Stimulated activated CD8-positive, alpha-beta memory T cell treated with anti-CD3 and anti-CD28 coated beads, Interleukin-4, amount 100 ng/mL, for 24 hours (primary cell): ENCODE measurements around the gene INPP5E.
"Not testable (repeated sequence)": the region's sequence is repeated elsewhere in the genome, so short reads cannot be mapped to it uniquely, and the experiment has no call there.

Experiments
- DNase-seq: peaks from one replicate; pipeline ENCODE4 v3.0.0-alpha.2; 2020; ENCODE audit warnings: low read depth

The INPP5E gene

GRCh38 chr9:136429683-136430491 is 9.8 kb downstream of the INPP5E start:
- no peak for DNase-seq

GRCh38 chr9:136429075-136429628 is 10.5 kb downstream of the INPP5E start:
- no peak for DNase-seq

- DNase-seq: no peak
These were observed 12.9 kb downstream of the INPP5E start for GRCh38 chr9:136426787-136427186.

- DNase-seq: not testable (repeated sequence)
These were observed 14.3 kb downstream of the INPP5E start for GRCh38 chr9:136425367-136425766.

GRCh38 chr9:136424750-136425362 is 14.8 kb downstream of the INPP5E start:
- no peak for DNase-seq

- DNase-seq: no peak
These were observed 16.1 kb downstream of the INPP5E start for GRCh38 chr9:136423432-136424146.

GRCh38 chr9:136422876-136423275 is 16.8 kb downstream of the INPP5E start:
- DNase-seq: no peak

GRCh38 chr9:136421791-136422190 is 17.9 kb downstream of the INPP5E start:
- no peak for DNase-seq

- no peak for DNase-seq
These were observed 20.6 kb downstream of the INPP5E start for GRCh38 chr9:136419092-136419420.

- no peak for DNase-seq
These were observed 21.2 kb downstream of the INPP5E start for GRCh38 chr9:136418182-136419091.

- DNase-seq: no peak
These were observed 22.7 kb downstream of the INPP5E start for GRCh38 chr9:136416914-136417313.

GRCh38 chr9:136416427-136416826 is 23.2 kb downstream of the INPP5E start:
- DNase-seq: no peak

- DNase-seq: no peak
These were observed 26.7 kb downstream of the INPP5E start for GRCh38 chr9:136412962-136413361.

- DNase-seq: no peak
These were observed 28.3 kb downstream of the INPP5E start for GRCh38 chr9:136411378-136411777.

GRCh38 chr9:136410500-136411287 is 29.0 kb downstream of the INPP5E start, which contains the start of the genes ENTR1 and PMPCA:
TSS of gene ENTR1 (minus strand) at chr9:136410614. CDS start at chr9:136410397, 217 bp downstream.
TSS of gene PMPCA (plus strand) at chr9:136410658. CDS start at chr9:136410669, 11 bp downstream.
- peak; percentile 96 for DNase-seq

- DNase-seq: no peak
These were observed 29.8 kb downstream of the INPP5E start for GRCh38 chr9:136409557-136410455.

- no peak for DNase-seq
These were observed 31.7 kb downstream of the INPP5E start for GRCh38 chr9:136407911-136408310.

- not testable (repeated sequence) for DNase-seq
These were observed 32.6 kb downstream of the INPP5E start for GRCh38 chr9:136407061-136407460.

GRCh38 chr9:136405904-136406303 is 33.7 kb downstream of the INPP5E start:
- DNase-seq: not testable (repeated sequence)

GRCh38 chr9:136405481-136405880 is 34.2 kb downstream of the INPP5E start:
- DNase-seq: no peak
